Cardiac muscle cell (in vitro differentiated cells and primary cell): ENCODE measurements around the gene B3GALT5. TPM values are rescaled to one million over a fixed set of nuclear protein-coding genes. Genes with fewer than 3 reads are reported as not detected.
"Not testable (repeated sequence)": the region's sequence is repeated elsewhere in the genome, so short reads cannot be mapped to it uniquely, and the experiment has no call there.

Experiments
- DNase-seq, 2 donors: peaks; one replicate each; pipeline versions ENCODE4 v3.0.0 to v3.0.0-alpha.2; 2010 to 2017; ENCODE audit warnings: low read depth in 1 of 2, low spot score in 1 of 2
- H3K27ac ChIP-seq: fragments of 200-600 bp; sonication (generic); 2 replicates; pipeline ENCODE4 v1.5.1; 2016
- H3K27me3 ChIP-seq: fragments of 200-600 bp; sonication (generic); 2 replicates; pipeline ENCODE4 v1.6.0; 2016; ENCODE audit warnings: control low read depth
- H3K36me3 ChIP-seq: fragments of 200-600 bp; sonication (generic); 2 replicates; pipeline ENCODE4 v1.5.1; 2016; ENCODE audit warnings: control low read depth
- H3K4me1 ChIP-seq: fragments of 200-600 bp; sonication (generic); 2 replicates; pipeline ENCODE4 v1.8.1; 2017; ENCODE audit warnings: low read depth, mild to moderate bottlenecking, mixed run types
- H3K4me3 ChIP-seq: fragments of 200-600 bp; sonication (generic); 2 replicates; pipeline ENCODE4 v1.5.1; 2016; ENCODE audit warnings: mild to moderate bottlenecking
- H3K9me3 ChIP-seq: fragments of 200-600 bp; sonication (generic); 2 replicates; pipeline ENCODE4 v1.5.1; 2017; ENCODE audit warnings: low read depth, mild to moderate bottlenecking, control low read depth
- polyA plus RNA-seq: library from polyadenylated mRNA; unstranded; fragments of >200 nt; fragmentation: Nextera tagmentation; extraction: Ambion mirVana; gene quantifications from 2 replicates; pipeline ENCODE4 v1.2.1, GENCODE V29; 2016
- total RNA-seq: library from RNA; depleted of rRNA; stranded (reverse); fragments of >200 nt; gene quantifications from 2 replicates; pipeline ENCODE4 v1.2.3, GENCODE V29; 2016
- TF ChIP-seq, protein P1 (sequence below): IDR thresholded peaks from 2 replicates; pipeline ENCODE4 v1.5.1; 2012; ENCODE audit warnings: low read depth, mild to moderate bottlenecking, low read length

The B3GALT5 gene
- total and polyA plus RNA-seq, 2 experiments from 2014 or later, result 1.1 to 1.4 TPM

DNA sequence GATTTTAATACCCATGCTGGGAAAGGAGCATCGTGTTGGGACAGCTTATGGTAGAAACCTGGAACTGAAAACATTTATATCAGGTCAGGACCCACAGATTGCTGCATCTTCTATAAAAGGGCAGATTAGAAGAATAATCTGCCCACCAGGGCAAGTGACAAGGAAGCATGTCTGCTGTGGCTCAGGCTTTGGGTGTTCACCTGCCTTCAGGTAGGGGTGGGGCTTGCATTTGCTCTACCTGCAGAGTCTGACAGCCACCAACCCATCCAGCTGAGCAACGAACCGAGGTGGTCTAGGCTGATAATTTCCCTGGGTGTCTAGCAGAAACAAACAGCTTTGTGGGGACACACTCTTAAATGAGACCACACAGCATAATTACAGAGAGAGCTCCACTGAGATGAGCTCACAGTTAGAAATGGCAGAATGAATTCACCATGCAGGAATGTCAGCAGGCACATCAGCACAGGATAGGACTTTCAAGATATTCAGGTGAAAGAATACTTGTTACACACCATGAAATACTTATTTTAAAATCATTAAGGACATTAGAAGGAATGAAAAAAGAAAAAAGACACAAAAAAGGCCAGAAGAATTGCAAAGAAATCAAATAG is 36.1 kb upstream of the B3GALT5 start:
- no peaks in the 10 kb centered on the region for H3K4me1 ChIP-seq
- H3K27ac ChIP-seq, result no peak overlapping the region
- no peak for DNase-seq
- no peak overlapping the region for H3K4me3 ChIP-seq
- TF ChIP-seq, protein P1, sequence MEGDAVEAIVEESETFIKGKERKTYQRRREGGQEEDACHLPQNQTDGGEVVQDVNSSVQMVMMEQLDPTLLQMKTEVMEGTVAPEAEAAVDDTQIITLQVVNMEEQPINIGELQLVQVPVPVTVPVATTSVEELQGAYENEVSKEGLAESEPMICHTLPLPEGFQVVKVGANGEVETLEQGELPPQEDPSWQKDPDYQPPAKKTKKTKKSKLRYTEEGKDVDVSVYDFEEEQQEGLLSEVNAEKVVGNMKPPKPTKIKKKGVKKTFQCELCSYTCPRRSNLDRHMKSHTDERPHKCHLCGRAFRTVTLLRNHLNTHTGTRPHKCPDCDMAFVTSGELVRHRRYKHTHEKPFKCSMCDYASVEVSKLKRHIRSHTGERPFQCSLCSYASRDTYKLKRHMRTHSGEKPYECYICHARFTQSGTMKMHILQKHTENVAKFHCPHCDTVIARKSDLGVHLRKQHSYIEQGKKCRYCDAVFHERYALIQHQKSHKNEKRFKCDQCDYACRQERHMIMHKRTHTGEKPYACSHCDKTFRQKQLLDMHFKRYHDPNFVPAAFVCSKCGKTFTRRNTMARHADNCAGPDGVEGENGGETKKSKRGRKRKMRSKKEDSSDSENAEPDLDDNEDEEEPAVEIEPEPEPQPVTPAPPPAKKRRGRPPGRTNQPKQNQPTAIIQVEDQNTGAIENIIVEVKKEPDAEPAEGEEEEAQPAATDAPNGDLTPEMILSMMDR, result no peak
- no peaks in the 10 kb centered on the region for H3K36me3 ChIP-seq
- no peaks in the 10 kb centered on the region for H3K27me3 ChIP-seq
- no peaks in the 10 kb centered on the region for H3K9me3 ChIP-seq

DNA sequence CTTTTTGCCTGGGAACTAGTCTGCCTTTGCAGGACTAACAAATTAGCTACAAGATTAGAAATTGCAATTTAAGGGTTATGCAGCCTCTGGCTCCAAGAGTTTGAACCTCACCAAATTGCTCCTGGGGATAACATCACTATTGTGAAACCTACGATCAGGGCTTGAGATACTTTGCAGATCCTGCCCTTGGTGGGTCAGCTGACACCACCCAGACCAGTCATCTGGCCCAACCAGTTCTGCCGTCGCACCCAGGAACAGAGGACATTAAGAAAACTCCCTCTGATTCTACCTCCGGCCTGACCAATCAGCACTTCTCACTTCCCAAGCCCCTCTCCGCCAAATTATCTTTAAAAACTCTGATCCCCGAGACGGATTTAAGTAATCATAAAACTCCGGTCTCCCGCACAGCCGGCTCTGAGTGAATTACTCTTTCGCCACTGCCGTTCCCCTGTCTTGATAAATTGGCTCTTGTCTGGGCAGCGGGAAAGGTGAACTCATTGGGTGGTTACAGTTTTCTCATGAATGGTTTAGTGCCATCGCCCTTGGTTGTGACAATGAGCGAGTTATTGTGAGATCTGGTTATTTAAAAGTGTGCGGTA is 32.9 kb upstream of the B3GALT5 start:
- no peak overlapping the region for H3K4me3 ChIP-seq
- TF ChIP-seq, protein P1, result no peak
- H3K4me1 ChIP-seq, result no peaks in the 10 kb centered on the region
- H3K27me3 ChIP-seq, result no peaks in the 10 kb centered on the region
- H3K36me3 ChIP-seq, result no peaks in the 10 kb centered on the region
- no peak overlapping the region for H3K27ac ChIP-seq
- no peaks in the 10 kb centered on the region for H3K9me3 ChIP-seq
- no peak for DNase-seq

DNA sequence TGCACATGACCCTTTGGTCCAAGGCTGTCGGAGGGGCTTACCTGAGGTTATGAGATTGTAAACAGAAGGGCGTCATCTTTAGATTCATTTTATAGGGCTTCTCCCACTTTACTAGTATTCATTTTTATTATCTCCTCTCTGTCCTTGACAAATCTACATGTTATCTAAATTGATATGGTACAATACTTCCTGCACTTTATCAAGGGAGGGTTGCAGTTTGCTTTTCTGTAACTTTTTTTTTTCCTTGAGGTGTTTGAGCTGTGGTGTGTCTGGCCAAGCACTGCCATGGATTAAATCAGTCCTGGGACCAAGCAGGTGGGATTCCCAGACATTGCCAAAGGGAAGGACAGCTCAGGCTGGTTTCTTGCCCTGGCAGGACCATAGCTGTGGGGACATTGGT is 32.0 kb upstream of the B3GALT5 start:
- H3K4me1 ChIP-seq, result no peaks in the 10 kb centered on the region
- no peak overlapping the region for H3K27ac ChIP-seq
- TF ChIP-seq, protein P1, result no peak
- H3K9me3 ChIP-seq, result no peaks in the 10 kb centered on the region
- no peaks in the 10 kb centered on the region for H3K27me3 ChIP-seq
- no peak overlapping the region for H3K4me3 ChIP-seq
- DNase-seq, result no peak
- no peaks in the 10 kb centered on the region for H3K36me3 ChIP-seq

DNA sequence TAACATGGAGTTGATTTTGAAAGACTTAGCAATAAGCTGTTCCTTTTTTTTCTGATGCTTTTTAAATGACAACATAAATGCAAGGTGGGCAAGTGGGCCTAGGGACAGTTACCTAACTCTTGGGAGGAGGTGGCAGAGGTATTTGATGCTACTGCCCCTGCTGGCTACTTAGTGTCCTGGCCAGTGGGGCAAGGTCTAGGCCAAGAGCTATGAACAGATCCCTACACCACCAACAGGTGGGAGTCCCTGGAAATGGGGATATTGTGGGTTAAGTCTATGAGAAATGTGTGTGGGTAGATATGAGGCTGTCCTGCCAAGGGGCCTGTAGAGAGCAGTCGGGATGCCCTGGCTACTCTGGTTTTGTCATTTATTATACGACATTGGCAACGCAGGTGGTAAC is 31.3 kb upstream of the B3GALT5 start:
- no peak for DNase-seq
- no peaks in the 10 kb centered on the region for H3K4me1 ChIP-seq
- H3K27me3 ChIP-seq, result no peaks in the 10 kb centered on the region
- no peak overlapping the region for H3K27ac ChIP-seq
- TF ChIP-seq, protein P1, result no peak
- no peak overlapping the region for H3K4me3 ChIP-seq
- H3K36me3 ChIP-seq, result no peaks in the 10 kb centered on the region
- no peaks in the 10 kb centered on the region for H3K9me3 ChIP-seq

DNA sequence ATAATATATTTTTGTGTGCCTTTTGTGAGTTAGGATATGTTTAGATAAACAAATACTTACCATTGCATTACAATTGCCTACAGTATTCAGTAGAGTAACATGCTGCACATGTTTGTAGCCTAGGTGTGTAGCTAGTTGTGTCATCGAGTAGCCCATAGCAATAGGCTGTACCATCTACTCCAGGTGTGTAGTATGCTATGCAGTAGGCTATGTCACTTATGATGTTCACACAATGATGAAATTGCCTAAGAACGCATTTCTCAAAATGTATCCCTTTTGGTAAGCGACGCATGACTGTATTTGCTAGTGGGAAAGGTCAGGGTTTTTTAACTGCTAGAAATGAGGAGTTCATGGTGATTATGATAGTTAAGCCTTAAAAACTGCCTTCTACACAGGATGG is 30.0 kb upstream of the B3GALT5 start:
- no peak overlapping the region for H3K27ac ChIP-seq
- no peaks in the 10 kb centered on the region for H3K9me3 ChIP-seq
- no peak for DNase-seq
- no peaks in the 10 kb centered on the region for H3K27me3 ChIP-seq
- no peaks in the 10 kb centered on the region for H3K36me3 ChIP-seq
- H3K4me1 ChIP-seq, result no peaks in the 10 kb centered on the region
- TF ChIP-seq, protein P1, result no peak
- no peak overlapping the region for H3K4me3 ChIP-seq

DNA sequence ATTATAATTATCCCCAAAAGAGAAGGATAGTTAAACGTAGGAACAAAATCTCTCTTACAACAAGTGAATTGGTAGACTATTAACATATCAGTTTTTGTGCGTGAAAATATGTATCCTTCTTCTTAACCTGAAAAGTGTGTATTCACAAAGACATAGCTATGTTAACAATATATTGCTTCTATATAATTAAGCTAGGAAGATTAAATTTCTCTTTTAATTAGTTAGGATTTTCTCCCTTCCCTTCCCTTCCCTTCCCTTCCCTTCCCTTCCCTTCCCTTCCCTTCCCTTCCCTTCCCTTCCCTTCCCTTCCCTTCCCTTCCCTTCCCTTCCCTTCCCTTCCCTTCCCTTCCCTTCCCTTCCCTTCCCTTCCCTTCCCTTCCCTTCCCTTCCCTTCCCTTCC is 29.2 kb upstream of the B3GALT5 start:
- H3K27ac ChIP-seq, H3K4me3 ChIP-seq, DNase-seq, H3K9me3 ChIP-seq, H3K4me1 ChIP-seq, H3K36me3 ChIP-seq, H3K27me3 ChIP-seq: not testable (repeated sequence)
